OCI-LY7 (cell line): ENCODE measurements around the gene FOLR2. TPM values are rescaled to one million over a fixed set of nuclear protein-coding genes. Genes with fewer than 3 reads are reported as not detected.

ENCODE experiments used
- BruUV-seq: library from RNA; stranded (reverse); fragments of 400-500 nt; replicated peaks from 2 replicates; lab custom pipeline; 2021; lab: Mats Ljungman, UMichigan
- CTCF ChIA-PET: fragments of 300-600 bp; sonication (Branson Sonifier 250); formaldehyde crosslinking; loops from one replicate; lab custom pipeline; 2022; ENCODE audit warnings: antibody characterized with exemption; ENCODE audit not compliant: unreplicated experiment; lab: Charles Lee
- POLR2A ChIA-PET: fragments of 300-600 bp; sonication (Branson Sonifier 250); formaldehyde crosslinking; loops from one replicate; lab custom pipeline; 2022; ENCODE audit warnings: antibody characterized with exemption; lab: Charles Lee
- DNase-seq: peaks from one replicate; pipeline ENCODE4 v3.0.0-alpha.2; 2015; ENCODE audit warnings: low spot score
- H2AFZ ChIP-seq: fragments of 200-600 bp; sonication (generic), shearing (Covaris generic); 2 replicates; pipeline ENCODE4 v1.6.1; 2014; ENCODE audit warnings: mild to moderate bottlenecking, antibody characterized with exemption, low read length, moderate library complexity
- H3K27ac ChIP-seq: fragments of 200-600 bp; sonication (generic); 2 replicates; pipeline ENCODE4 v1.5.1; 2014; ENCODE audit warnings: mixed run types, low read depth, mild to moderate bottlenecking, moderate library complexity, low read length, inconsistent platforms; ENCODE audit not compliant: poor library complexity, severe bottlenecking
- H3K36me3 ChIP-seq: fragments of 200-600 bp; sonication (generic); 2 replicates; pipeline ENCODE4 v1.6.1; 2014; ENCODE audit warnings: mild to moderate bottlenecking, antibody characterized with exemption, low read length, moderate library complexity, mixed read lengths; ENCODE audit not compliant: insufficient read depth
- H3K4me1 ChIP-seq: fragments of 200-600 bp; sonication (generic); 2 replicates; pipeline ENCODE4 v1.5.1; 2014; ENCODE audit warnings: mild to moderate bottlenecking, low read length; ENCODE audit not compliant: insufficient read depth, poor library complexity, severe bottlenecking
- H3K4me2 ChIP-seq: fragments of 200-600 bp; sonication (generic); 2 replicates; pipeline ENCODE4 v1.6.1; 2014; ENCODE audit warnings: mild to moderate bottlenecking, low read length
- H3K4me3 ChIP-seq: fragments of 200-600 bp; sonication (generic); 2 replicates; pipeline ENCODE4 v1.5.1; 2014; ENCODE audit warnings: mild to moderate bottlenecking, low read depth, low read length; ENCODE audit not compliant: poor library complexity, severe bottlenecking
- H3K79me2 ChIP-seq: fragments of 200-600 bp; sonication (generic); 2 replicates; pipeline ENCODE4 v1.6.1; 2016; ENCODE audit warnings: low read depth, mild to moderate bottlenecking, low read length, moderate library complexity, mixed read lengths; ENCODE audit not compliant: insufficient read depth
- H3K9me2 ChIP-seq: fragments of 200-600 bp; sonication (generic); 2 replicates; pipeline ENCODE4 v1.6.1; 2016; ENCODE audit warnings: mild to moderate bottlenecking, low read length, mixed read lengths; ENCODE audit not compliant: insufficient read depth
- H3K9me3 ChIP-seq: fragments of 200-600 bp; sonication (generic); 2 replicates; pipeline ENCODE4 v1.6.1; 2014; ENCODE audit warnings: mild to moderate bottlenecking, mixed run types, low read length, mixed read lengths
- H4K20me1 ChIP-seq: fragments of 200-600 bp; sonication (generic); 2 replicates; pipeline ENCODE4 v1.6.1; 2014; ENCODE audit warnings: mild to moderate bottlenecking, antibody characterized with exemption, low read length, moderate library complexity, mixed read lengths; ENCODE audit not compliant: insufficient read depth
- EZH2phosphoT487 ChIP-seq: fragments of 200-600 bp; sonication (generic); IDR thresholded peaks from 2 replicates; pipeline ENCODE4 v1.6.1; 2018; ENCODE audit warnings: low read depth, borderline replicate concordance, mild to moderate bottlenecking, mixed run types, antibody characterized with exemption, low read length, moderate library complexity, mixed read lengths
- intact Hi-C: fragments of 100-400 bp; cut with micrococcal nuclease; formaldehyde crosslinking; loops from one replicate; pipeline ENCODE4 v1.10.0; 2022; ENCODE audit not compliant: unreplicated experiment
- total RNA-seq, 2 experiments: library from RNA; depleted of rRNA in 1 of 2; stranded (reverse); fragments of >200 nt in 1 of 2; shearing (Covaris generic) in 1 of 2; gene quantifications; 2 replicates each; pipeline ENCODE4 v1.2.3, GENCODE V29; 2014 to 2022
- TF ChIP-seq, protein P1 (sequence below): fragments of 200-600 bp; sonication (generic); conservative IDR thresholded peaks from 2 replicates; pipeline ENCODE4 v1.5.1; 2014; ENCODE audit warnings: mild to moderate bottlenecking, antibody characterized with exemption, low read length, moderate library complexity, mixed read lengths

FOLR2 gene
- total RNA-seq, 2 experiments from 2014 or later, result 12.8 to 14.4 TPM

DNA sequence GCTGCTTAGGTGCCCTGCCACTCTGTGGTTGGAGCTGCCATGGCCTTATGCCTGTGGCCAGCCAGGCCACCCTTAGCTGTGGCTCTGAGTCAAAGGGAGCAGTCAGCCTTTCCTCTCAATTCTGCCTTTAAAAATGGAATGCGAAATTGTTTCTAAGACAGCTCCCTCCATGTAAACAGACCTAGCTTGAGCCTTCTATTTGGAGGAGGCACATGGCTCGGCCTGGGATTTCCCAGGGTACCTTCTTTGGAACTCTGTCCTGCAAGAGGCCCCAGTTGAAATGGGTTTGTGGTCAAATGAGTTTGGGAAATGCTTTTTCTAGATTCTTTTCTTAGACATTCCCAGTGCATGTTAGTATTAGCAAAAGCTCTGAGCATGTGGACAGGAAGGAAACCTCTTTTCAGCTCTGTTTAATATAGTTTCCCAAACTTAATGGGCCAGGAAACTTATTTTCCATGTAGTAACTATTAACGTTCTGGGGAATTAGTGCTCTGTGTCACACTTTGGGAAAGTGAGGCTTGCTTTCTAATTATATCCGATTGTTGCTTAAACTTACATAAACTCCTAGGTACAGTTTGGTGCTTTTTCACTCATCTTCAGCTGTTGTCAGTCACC lies 19.6 kb downstream of the FOLR2 start:
- intact Hi-C loops, result loop anchor here (5.0 kb wide), 1 partner anchor 196 kb away; the partner anchor contains the start of gene CLPB
- no peaks in the 10 kb centered on the region for H3K79me2 ChIP-seq
- CTCF ChIA-PET, result no interaction called here
- no peaks in the 10 kb centered on the region for H3K9me3 ChIP-seq
- H3K9me2 ChIP-seq, result no peaks in the 10 kb centered on the region
- H2AFZ ChIP-seq, result no peak overlapping the region
- POLR2A ChIA-PET, result interaction anchor here (0.6 to 0.7 kb wide), 2 partner anchors 10 to 14 kb away, joined by 3 to 4 read pairs; no protein-coding TSS in a partner anchor
- H4K20me1 ChIP-seq, result no peaks in the 10 kb centered on the region
- H3K36me3 ChIP-seq, result peaks cover 73% of the 10 kb centered on the region
- no peaks in the 10 kb centered on the region for H3K4me1 ChIP-seq
- BruUV-seq, result no TSS peak
- TF ChIP-seq, protein P1, sequence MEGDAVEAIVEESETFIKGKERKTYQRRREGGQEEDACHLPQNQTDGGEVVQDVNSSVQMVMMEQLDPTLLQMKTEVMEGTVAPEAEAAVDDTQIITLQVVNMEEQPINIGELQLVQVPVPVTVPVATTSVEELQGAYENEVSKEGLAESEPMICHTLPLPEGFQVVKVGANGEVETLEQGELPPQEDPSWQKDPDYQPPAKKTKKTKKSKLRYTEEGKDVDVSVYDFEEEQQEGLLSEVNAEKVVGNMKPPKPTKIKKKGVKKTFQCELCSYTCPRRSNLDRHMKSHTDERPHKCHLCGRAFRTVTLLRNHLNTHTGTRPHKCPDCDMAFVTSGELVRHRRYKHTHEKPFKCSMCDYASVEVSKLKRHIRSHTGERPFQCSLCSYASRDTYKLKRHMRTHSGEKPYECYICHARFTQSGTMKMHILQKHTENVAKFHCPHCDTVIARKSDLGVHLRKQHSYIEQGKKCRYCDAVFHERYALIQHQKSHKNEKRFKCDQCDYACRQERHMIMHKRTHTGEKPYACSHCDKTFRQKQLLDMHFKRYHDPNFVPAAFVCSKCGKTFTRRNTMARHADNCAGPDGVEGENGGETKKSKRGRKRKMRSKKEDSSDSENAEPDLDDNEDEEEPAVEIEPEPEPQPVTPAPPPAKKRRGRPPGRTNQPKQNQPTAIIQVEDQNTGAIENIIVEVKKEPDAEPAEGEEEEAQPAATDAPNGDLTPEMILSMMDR, result no peak
- no peak for TF ChIP-seq EZH2phosphoT487
- no peak overlapping the region for H3K4me2 ChIP-seq
- no peak overlapping the region for H3K4me3 ChIP-seq
- no peak overlapping the region for H3K27ac ChIP-seq
- DNase-seq, result no peak

DNA sequence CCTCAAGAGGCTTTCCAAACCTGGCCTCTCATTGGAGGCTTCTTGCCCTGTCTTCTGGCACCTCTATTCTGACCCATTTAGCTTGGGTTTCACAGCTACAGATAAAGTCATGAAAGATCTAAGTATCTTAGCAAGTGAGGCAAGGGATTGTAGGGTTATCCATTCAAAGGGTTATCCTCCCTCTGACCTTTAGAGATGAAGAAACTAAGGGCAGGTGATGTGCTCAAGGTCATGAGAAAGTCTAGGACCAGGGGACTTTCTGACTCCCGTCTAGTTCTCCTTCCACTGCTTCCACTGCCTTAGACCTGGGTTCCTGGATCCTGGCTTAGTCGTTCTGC lies 20.1 kb downstream of the FOLR2 start:
- no peak overlapping the region for H3K4me2 ChIP-seq
- no peaks in the 10 kb centered on the region for H3K9me2 ChIP-seq
- H3K27ac ChIP-seq, result no peak overlapping the region
- no TSS peak for BruUV-seq
- no peak for DNase-seq
- H3K79me2 ChIP-seq, result no peaks in the 10 kb centered on the region
- H3K4me3 ChIP-seq, result no peak overlapping the region
- peaks cover 67% of the 10 kb centered on the region for H3K36me3 ChIP-seq
- ChIA-PET POLR2A (interaction anchor here (0.6 kb wide), 2 partner anchors 15 to 64 kb away, joined by 3 to 4 read pairs; no protein-coding TSS in a partner anchor), CTCF (interaction anchor here (0.6 kb wide), 1 partner anchor 12 kb away, joined by 3 read pairs; the partner anchor contains the start of gene INPPL1)
- no peaks in the 10 kb centered on the region for H4K20me1 ChIP-seq
- H3K4me1 ChIP-seq, result no peaks in the 10 kb centered on the region
- intact Hi-C loops, result loop anchor here (5.0 kb wide), 1 partner anchor 196 kb away; the partner anchor contains the start of gene CLPB
- no peaks in the 10 kb centered on the region for H3K9me3 ChIP-seq
- H2AFZ ChIP-seq, result no peak overlapping the region
- TF ChIP-seq, protein P1, result no peak
- TF ChIP-seq EZH2phosphoT487, result no peak
